ENCODE measurements around the gene GPC5. TPM values are rescaled to one million over a fixed set of nuclear protein-coding genes. Genes with fewer than 3 reads are reported as not detected.
"Not testable (repeated sequence)": the region's sequence is repeated elsewhere in the genome, so short reads cannot be mapped to it uniquely, and the experiment has no call there.

The GPC5 gene
- total RNA-seq, 1 donor from 2014 or later, result 8.6 TPM

GRCh38 chr13:92390217-92390616 lies 991.8 kb downstream of the GPC5 start:
- DNase-seq, result no peak

DNA sequence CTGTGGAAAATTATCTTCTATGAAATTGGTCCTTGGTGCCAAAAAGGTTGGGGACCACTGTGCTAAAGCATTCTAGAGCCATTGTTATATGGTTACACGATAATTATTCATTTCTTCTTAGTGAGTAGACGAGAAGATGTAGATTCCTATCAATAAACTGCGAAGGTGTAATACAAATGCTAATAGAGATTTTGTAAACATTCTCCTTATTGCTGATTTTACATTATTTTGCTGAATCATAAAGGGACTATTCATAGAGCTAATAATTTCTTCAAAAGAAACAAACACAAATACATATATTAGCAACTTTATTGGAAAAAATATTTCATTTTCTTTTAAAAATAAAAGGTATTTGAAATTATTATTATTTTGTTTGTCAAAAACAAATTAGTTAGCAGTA lies 1005.2 kb downstream of the GPC5 start:
- DNase-seq, result no peak

DNA sequence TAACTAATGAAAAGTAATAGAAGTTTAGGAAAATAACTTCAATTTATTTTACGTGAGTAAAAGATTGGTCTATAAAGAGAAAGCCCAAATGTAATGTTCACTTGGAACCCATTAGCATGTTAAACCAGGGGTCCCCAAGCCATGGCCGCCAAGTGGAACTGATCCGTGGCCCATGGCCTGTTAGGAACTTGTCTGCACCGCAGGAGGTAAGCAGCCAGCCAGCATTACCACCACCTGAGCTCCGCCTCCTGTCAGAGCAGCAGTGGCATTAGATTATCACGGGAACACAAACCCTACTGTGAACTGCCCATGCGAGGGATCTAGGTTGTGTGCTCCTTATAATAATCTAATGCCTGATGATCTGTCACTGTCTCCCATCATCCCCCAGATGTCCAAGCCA lies 1009.4 kb downstream of the GPC5 start:
- no peak for DNase-seq

DNA sequence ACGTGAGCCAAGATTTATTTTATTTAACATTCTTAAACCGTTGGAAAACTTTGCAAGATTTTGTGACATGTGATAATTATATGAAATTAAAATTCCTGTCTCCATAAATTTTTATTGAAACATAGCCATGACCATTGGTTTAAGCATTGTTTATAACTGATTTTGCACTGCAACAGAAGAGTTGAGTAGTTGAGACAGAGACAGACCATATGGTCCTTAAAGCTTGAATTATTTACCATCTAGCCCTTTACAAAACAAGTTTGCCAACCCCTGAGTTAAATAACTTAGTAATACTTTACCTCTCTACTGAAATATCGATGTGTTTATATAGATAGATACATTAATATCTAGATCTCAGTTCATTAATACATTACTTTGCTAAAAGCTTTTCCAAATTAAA lies 1014.1 kb downstream of the GPC5 start:
- no peak for DNase-seq

DNA sequence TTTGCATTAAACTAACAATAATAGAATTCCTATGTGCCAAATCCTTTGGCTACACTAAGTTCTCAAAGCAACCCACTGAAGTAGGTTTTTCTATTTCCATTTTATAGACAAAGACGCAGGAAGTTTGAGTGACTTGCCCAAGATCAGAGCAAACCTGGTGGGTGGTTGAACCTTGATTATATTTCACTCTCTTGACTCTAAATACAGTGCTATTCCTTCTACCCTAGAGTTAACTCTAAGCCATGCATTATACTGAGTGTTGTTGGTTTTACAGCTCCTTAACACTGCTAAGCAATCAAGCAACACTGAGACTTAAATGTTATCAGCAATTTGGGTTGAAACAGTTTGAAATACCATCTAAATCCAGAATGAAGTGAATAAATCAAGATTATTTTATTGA lies 1014.6 kb downstream of the GPC5 start:
- DNase-seq, result no peak

DNA sequence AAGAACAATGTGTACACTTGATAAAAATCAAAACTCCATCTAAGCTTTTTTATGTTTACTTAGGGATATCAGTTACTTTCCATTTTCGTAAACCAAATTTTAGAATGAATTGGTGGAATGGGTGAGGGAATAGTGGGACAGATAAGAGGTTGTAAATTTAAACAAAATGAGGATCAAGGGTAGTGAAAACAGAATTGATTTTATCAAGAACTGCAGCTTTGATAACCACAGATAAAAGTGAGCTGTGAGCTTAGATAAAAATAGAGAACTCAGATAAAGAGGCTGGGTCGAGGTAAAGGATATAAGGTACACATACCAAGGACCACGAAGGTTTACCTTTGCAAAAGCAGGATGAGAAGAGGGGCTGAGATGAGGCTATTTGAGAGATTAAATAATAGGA lies 1015.0 kb downstream of the GPC5 start:
- no peak for DNase-seq

DNA sequence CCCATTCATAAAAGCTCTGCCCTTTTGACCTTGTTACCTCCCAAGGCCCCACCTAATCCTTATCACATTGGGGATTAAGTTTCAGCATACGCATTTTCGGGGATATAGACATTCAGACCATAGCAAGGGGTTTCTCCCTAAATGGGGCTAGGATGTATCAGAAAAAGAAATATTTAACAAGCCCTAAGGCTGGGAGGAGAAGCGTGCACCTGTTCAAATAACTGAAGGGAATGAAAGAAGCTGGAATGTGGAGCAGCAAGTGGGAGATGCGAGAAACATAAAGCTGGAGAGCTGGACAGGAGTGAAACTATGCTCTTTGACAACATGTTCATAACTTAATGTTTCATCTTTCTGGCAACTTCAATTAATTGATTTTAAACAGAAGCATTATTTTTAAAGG lies 1016.4 kb downstream of the GPC5 start:
- no peak for DNase-seq

DNA sequence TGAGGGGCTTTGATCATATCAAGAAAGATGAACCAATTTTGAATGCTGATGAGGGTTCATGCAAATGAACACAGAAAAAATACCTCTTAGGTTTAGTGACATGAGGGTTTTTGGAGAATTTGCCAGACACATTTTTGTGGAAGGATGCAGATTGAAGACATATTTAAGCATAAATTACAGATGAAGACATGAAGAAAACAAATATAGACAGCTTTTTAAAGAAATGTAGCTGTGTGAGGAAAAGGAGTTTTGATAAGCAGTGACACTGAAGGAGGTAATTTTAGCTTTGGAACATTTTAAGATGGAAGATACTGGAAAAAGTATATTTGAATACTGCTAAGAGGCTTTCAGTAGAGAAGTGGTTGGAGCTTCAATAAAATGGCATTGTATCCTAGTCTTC lies 1017.4 kb downstream of the GPC5 start:
- no peak for DNase-seq

- DNase-seq, result no peak
Measured at GRCh38 chr13:92418818-92419412, 1020.5 kb downstream of the GPC5 start.

GRCh38 chr13:92429231-92429630 lies 1030.8 kb downstream of the GPC5 start:
- DNase-seq, result no peak

DNA sequence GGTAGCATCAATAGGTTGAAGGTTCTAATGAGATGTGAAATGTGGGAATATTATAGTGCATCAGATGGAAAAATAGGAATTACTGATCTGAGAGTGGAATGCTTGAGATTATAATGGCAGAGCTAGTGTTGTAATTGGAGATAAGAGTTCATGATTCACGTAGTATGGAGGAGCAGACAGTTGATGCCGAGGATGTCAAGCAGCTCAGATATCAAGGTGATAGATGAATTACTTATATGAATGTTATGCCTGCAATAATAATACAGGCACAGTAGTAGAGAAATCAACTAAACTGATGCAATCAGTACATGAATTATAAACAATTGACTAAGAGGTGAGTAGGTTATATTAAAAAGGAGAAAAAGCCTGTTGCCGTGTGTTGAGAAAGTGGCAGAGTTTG lies 1035.0 kb downstream of the GPC5 start:
- no peak for DNase-seq

GRCh38 chr13:92433963-92434362 lies 1035.5 kb downstream of the GPC5 start:
- no peak for DNase-seq

DNA sequence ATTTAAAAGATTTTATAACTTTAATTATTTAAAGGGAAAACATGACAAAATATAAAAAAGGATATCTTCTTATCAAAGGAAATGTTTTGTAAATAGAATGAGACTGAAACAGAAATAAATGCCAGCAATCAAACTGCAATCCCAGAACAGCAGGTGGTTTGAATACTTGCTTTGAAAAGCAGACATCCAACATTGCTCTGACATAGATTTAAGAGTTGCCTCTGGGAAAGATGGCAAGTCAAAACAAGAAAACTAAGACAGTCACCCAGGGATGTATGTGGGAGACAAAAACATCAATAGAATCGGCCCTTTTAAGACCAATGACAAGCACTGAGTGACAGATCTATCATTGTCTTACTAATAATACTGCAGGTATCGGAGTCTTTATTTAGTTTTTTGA lies 1038.5 kb downstream of the GPC5 start:
- no peak for DNase-seq

- no peak for DNase-seq
Measured at GRCh38 chr13:92444244-92444643, 1045.8 kb downstream of the GPC5 start.

GRCh38 chr13:92451060-92451459 lies 1052.6 kb downstream of the GPC5 start:
- DNase-seq, result no peak

DNA sequence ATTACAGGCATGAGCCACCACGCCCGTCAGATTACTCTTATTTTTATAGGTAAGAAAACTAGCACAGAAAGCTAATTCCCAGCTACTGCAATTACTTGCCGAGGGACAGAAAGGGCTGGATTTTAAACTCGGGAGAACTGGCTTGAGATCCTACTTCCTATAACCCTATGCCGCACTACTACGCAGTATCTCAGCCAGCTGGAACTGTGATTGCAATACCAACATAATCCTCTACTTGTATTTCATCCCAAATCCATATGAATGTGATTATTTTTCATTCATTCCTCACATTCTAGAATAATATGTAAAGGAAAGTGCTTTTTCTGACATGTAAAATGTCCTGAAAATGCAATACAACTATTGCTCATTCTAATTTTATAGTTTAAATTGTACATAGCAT lies 1054.4 kb downstream of the GPC5 start:
- no peak for DNase-seq

GRCh38 chr13:92459306-92459705 lies 1060.9 kb downstream of the GPC5 start:
- DNase-seq, result no peak

DNA sequence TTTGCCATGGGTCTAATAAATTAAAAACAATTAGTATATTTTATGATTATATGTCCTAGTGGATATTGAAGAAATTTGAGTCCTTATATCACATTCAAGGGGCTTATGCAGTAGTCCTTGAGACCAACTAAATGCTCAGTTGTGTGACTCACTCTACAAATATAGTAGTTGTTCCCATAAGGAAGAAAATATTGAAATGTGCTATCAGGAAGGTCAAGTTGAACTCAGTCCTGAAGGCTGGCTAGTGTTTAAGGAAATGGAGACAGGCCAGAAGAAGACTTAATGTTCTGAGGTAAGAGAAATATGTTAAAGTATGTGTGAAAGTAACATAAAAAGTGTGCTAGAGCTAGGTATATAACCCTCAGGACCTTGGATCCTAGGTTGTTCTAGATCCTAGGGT lies 1062.1 kb downstream of the GPC5 start:
- DNase-seq, result no peak

DNA sequence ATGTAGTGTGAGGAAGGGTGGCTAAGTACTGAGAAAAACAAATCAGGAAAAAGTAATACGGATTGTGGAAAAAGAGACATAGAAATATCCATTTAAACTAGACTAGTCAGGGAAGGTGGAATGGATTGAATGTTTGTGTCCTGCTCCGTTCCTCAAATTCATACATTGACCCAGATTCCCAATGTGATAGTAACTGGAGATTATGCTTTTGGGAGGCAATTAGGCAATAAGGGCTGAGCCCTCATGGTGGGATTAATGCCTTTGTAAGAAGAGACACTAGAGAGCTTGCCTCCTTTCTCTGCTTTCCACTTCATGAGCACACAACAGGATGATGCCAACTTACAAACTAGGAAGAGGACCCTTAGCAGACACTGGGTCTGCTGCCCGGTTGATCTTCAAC lies 1063.0 kb downstream of the GPC5 start:
- DNase-seq, result no peak

- no peak for DNase-seq
Measured at GRCh38 chr13:92461831-92462230, 1063.4 kb downstream of the GPC5 start.

DNA sequence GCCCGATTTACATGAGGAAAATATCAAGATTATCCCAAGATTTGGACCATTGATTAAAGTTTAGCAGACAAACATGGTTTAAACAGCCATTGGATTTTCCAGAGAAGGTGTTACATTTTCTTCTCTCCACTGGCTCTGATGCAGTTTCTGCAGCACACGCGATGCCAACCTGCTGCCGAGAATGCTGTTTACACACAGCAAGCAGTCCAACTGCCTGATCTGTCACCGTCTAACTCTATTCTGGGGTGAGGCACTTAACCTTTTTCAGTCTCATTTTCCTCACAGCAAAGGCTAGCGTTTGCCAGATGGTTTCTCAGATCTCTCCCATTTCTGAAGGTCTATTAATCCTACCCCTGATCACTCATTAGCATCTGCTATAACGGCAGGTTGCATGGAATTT lies 1064.7 kb downstream of the GPC5 start:
- no peak for DNase-seq

GRCh38 chr13:92473765-92474475 lies 1075.5 kb downstream of the GPC5 start:
- DNase-seq, result no peak

GRCh38 chr13:92480387-92480786 lies 1082.0 kb downstream of the GPC5 start:
- no peak for DNase-seq

GRCh38 chr13:92482790-92483189 lies 1084.4 kb downstream of the GPC5 start:
- DNase-seq, result not testable (repeated sequence)

DNA sequence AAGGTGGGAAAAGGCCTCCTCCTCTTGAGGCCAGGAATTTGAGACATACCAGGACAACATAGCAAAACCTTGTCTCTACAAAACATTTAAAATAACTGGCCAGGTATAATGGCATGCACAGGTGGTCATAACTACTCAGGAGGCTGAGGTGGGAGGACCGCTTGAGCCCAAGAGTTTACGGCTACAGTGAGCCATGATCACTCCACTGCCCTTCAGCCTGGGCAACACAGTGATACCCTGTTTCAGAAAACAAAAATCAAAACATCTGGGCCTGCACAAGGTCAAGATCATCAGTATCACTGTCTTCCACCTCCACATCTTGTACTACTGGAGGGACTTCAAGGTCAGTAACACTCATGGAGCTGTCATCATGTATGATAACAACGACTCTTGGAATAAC lies 1085.5 kb downstream of the GPC5 start:
- DNase-seq, result no peak

Measured in occipital lobe (tissue), 2 donors.